SK-N-SH (cell line): Measurements from ENCODE around the gene HEG1. TPM values are rescaled to one million over a fixed set of nuclear protein-coding genes. Genes with fewer than 3 reads are reported as not detected.

Experiments used
- CTCF ChIA-PET: fragments of 300-600, 350-600 bp; formaldehyde crosslinking; extraction: SDS; loops from one replicate; lab custom pipeline; 2021; lab: Yijun Ruan, JAX
- POLR2A ChIA-PET: fragments of 350-600 bp; sonication (Branson Sonifier 250); formaldehyde crosslinking; extraction: SDS; loops from one replicate; lab custom pipeline; 2020; ENCODE audit warnings: antibody characterized with exemption, inconsistent platforms; lab: Yijun Ruan, JAX
- DNase-seq: peaks from one replicate; pipeline ENCODE4 v3.0.0; 2012
- H2AFZ ChIP-seq: fragments of 200-600 bp; sonication (generic); 2 replicates; pipeline ENCODE4 v1.8.1; 2016; ENCODE audit warnings: antibody characterized with exemption, mild to moderate bottlenecking, low read depth
- H3F3A ChIP-seq: fragments of 200-600 bp; sonication (generic); replicated peaks from 2 replicates; pipeline ENCODE3; 2016; ENCODE audit warnings: antibody characterized with exemption, mild to moderate bottlenecking; ENCODE audit not compliant: insufficient read depth
- H3K27ac ChIP-seq, 2 experiments: fragments of 200-500 bp in 1 of 2; fragments of 200-600 bp in 1 of 2; sonication (Bioruptor generic) in 1 of 2; sonication (generic), shearing (Covaris generic) in 1 of 2; 2 replicates each; pipeline versions ENCODE4 v1.5.1 to v1.6.1; 2014 to 2016; ENCODE audit warnings: low read depth in 2 of 2, inconsistent platforms in 1 of 2, low read length in 1 of 2, mild to moderate bottlenecking in 1 of 2, mixed read lengths in 1 of 2
- H3K27me3 ChIP-seq: fragments of 200-600 bp; sonication (generic), shearing (Covaris generic); 2 replicates; pipeline ENCODE4 v1.6.1; 2016; ENCODE audit warnings: mixed run types; ENCODE audit not compliant: insufficient read depth
- H3K36me3 ChIP-seq, 2 experiments: fragments of 200-500 bp in 1 of 2; fragments of 200-600 bp in 1 of 2; sonication (Bioruptor generic) in 1 of 2; sonication (generic) in 1 of 2; replicated peaks in 1 of 2; 2 replicates each; pipeline versions ENCODE3 to v1.5.1; 2014 to 2016; ENCODE audit warnings: low read length in 1 of 2, mild to moderate bottlenecking in 1 of 2; ENCODE audit not compliant: insufficient read depth in 2 of 2, control insufficient read depth in 1 of 2
- H3K4me1 ChIP-seq, 2 experiments: fragments of 200-500 bp in 1 of 2; fragments of 200-600 bp in 1 of 2; sonication (Bioruptor generic) in 1 of 2; sonication (generic), shearing (Covaris generic) in 1 of 2; 2 replicates each; pipeline versions ENCODE4 v1.5.1 to v1.6.1; 2014 to 2016; ENCODE audit warnings: low read depth in 1 of 2, low read length in 1 of 2, mixed run types in 1 of 2; ENCODE audit not compliant: insufficient read depth in 2 of 2, control insufficient read depth in 1 of 2
- H3K4me2 ChIP-seq: fragments of 200-600 bp; sonication (generic), shearing (Covaris generic); 2 replicates; pipeline ENCODE4 v1.6.1; 2017; ENCODE audit warnings: mixed run types
- H3K4me3 ChIP-seq, 2 experiments: fragments of 200-500 bp in 1 of 2; fragments of 200-600 bp in 1 of 2; sonication (Bioruptor generic) in 1 of 2; sonication (generic), shearing (Covaris generic) in 1 of 2; 2 replicates each; pipeline versions ENCODE4 v1.5.1 to v1.8.1; 2014 to 2016; ENCODE audit warnings: low read depth in 2 of 2, inconsistent platforms in 1 of 2, low read length in 1 of 2, mild to moderate bottlenecking in 1 of 2, mixed read lengths in 1 of 2, moderate library complexity in 1 of 2
- H3K79me2 ChIP-seq: fragments of 200-600 bp; sonication (generic); 2 replicates; pipeline ENCODE4 v1.8.1; 2017; ENCODE audit warnings: mild to moderate bottlenecking; ENCODE audit not compliant: insufficient read depth
- H3K9ac ChIP-seq: fragments of 200-600 bp; sonication (generic); 2 replicates; pipeline ENCODE4 v1.6.1; 2017; ENCODE audit warnings: mixed run types
- H3K9me2 ChIP-seq: fragments of 200-600 bp; sonication (generic); 2 replicates; pipeline ENCODE4 v1.6.1; 2017; ENCODE audit warnings: mixed run types
- H3K9me3 ChIP-seq: fragments of 200-600 bp; sonication (generic); 2 replicates; pipeline ENCODE4 v1.6.1; 2017; ENCODE audit warnings: mixed run types, mild to moderate bottlenecking, moderate library complexity
- H4K20me1 ChIP-seq: fragments of 200-600 bp; sonication (generic); 2 replicates; pipeline ENCODE4 v1.6.1; 2017; ENCODE audit warnings: mild to moderate bottlenecking, mixed run types; ENCODE audit not compliant: insufficient read depth
- CHD2 ChIP-seq: fragments of 150-350 bp; IDR thresholded peaks from 2 replicates; pipeline ENCODE4 v1.6.1; 2018; ENCODE audit warnings: low read length; ENCODE audit not compliant: partially characterized antibody
- ELF1 ChIP-seq: IDR thresholded peaks from 2 replicates; pipeline ENCODE4 v1.4.0; 2012
- EP300 ChIP-seq, 2 experiments: IDR thresholded peaks; 2 replicates each; pipeline versions ENCODE4 v1.4.0 to v1.6.1; 2012; ENCODE audit warnings: borderline replicate concordance in 1 of 2, low read depth in 1 of 2, low read length in 1 of 2
- GABPA ChIP-seq: IDR thresholded peaks from 2 replicates; pipeline ENCODE4 v1.4.0; 2012; ENCODE audit warnings: low read depth, mild to moderate bottlenecking
- GATA2 ChIP-seq: sonication (generic); formaldehyde crosslinking; IDR thresholded peaks from 2 replicates; pipeline ENCODE4 v1.5.0; 2020; ENCODE audit warnings: mild to moderate bottlenecking, missing genetic modification reagents
- MEF2A ChIP-seq: IDR thresholded peaks from 2 replicates; pipeline ENCODE4 v1.4.0; 2012; ENCODE audit warnings: low read depth, borderline replicate concordance
- PBX3 ChIP-seq: IDR thresholded peaks from 2 replicates; pipeline ENCODE4; 2012
- RCOR1 ChIP-seq: fragments of 150-350 bp; IDR thresholded peaks from 2 replicates; pipeline ENCODE4 v1.6.1; 2017; ENCODE audit warnings: antibody characterized with exemption, low read length
- REST ChIP-seq: IDR thresholded peaks from 2 replicates; pipeline ENCODE4 v1.6.1; 2012; ENCODE audit warnings: mild to moderate bottlenecking, low read depth, low read length, moderate library complexity
- ZBTB33 ChIP-seq: IDR thresholded peaks from 2 replicates; pipeline ENCODE4 v1.4.0; 2012; ENCODE audit warnings: low read depth, borderline replicate concordance
- WGBS: methylation state at CpG from one replicate; pipeline ENCODE4 v1.1.6; 2017; ENCODE audit warnings: low lambda C conversion rate; 5-methylcytosine and 5-hydroxymethylcytosine counted together
- polyA plus RNA-seq, 3 experiments: library from polyadenylated mRNA; depleted of rRNA; stranded (reverse); fragments of >200 nt; gene quantifications; 2 replicates each; pipeline ENCODE4 v1.2.3, GENCODE V29; 2012

The HEG1 gene
- polyA plus RNA-seq, 1 of the 3 experiments (the other 2 are of a cell fraction) = 27.7 TPM

- no peak for TF ChIP-seq ZBTB33
- no peak for TF ChIP-seq MEF2A
- no peak for TF ChIP-seq CHD2
- no peak for TF ChIP-seq EP300 (IDR thresholded peaks at IDR 0.05; ENCODE audit: borderline replicate concordance in 1 of 2, low read depth in 1 of 2, low read length in 1 of 2)
- no peak for TF ChIP-seq REST
- TF ChIP-seq GABPA = no peak
- TF ChIP-seq GATA2 (CRISPR knock-in tag) = no peak
Measured at GRCh38 chr3:124976383-124976782, 79.4 kb downstream of the HEG1 start (continued).

- peaks cover 25 to 63% of the 10 kb centered on the region in 2 experiments for H3K36me3 ChIP-seq
- CTCF ChIA-PET = interaction anchor here (1.6 to 1.7 kb wide), 2 partner anchors 12 to 214 kb away, joined by 3 to 4 read pairs; no protein-coding TSS in a partner anchor
- DNase-seq = no peak
Measured at GRCh38 chr3:124974691-124975090, 81.1 kb downstream of the HEG1 start.

More at GRCh38 chr3:124974691-124975090, 81.1 kb downstream of the HEG1 start:
- H3K27ac ChIP-seq = no peak overlapping the region
- no peaks in the 10 kb centered on the region for H3F3A ChIP-seq
- no peaks in the 10 kb centered on the region for H3K79me2 ChIP-seq
- WGBS = 86% methylated on average over 1 of the region's 2 CpGs
- no peaks in the 10 kb centered on the region for H3K27me3 ChIP-seq
- no peaks in the 10 kb centered on the region for H3K9me3 ChIP-seq
- no peak overlapping the region for H2AFZ ChIP-seq
- H4K20me1 ChIP-seq = no peaks in the 10 kb centered on the region
- no peak overlapping the region for H3K4me2 ChIP-seq
- TF ChIP-seq PBX3 (no peak), ELF1 (no peak), RCOR1 (no peak), MEF2A (no peak)
- H3K9me2 ChIP-seq = no peaks in the 10 kb centered on the region
- no peak overlapping the region for H3K4me3 ChIP-seq
- POLR2A ChIA-PET = interaction anchor here (0.6 kb wide), 1 partner anchor 98 kb away, joined by 3 read pairs; no protein-coding TSS in a partner anchor
- no peak overlapping the region for H3K9ac ChIP-seq
- H3K4me1 ChIP-seq = no peaks in the 10 kb centered on the region
